Parathyroid adenoma (tissue), 2 donors: ENCODE results near the gene ARHGAP10.

Experiments used
- H2AFZ ChIP-seq: fragments of 300-600 bp; sonication (generic); one replicate; pipeline ENCODE4 v1.7.0; 2017; ENCODE audit warnings: antibody characterized with exemption, mild to moderate bottlenecking
- H3K27ac ChIP-seq: fragments of 300-600 bp; sonication (generic); one replicate; pipeline ENCODE4 v1.7.0; 2017
- H3K27me3 ChIP-seq: fragments of 300-600 bp; sonication (generic); one replicate; pipeline ENCODE4 v1.7.0; 2017; ENCODE audit warnings: low read length; ENCODE audit not compliant: control insufficient read depth, insufficient read depth
- H3K36me3 ChIP-seq: fragments of 300-600 bp; sonication (generic); one replicate; pipeline ENCODE4 v1.7.0; 2017; ENCODE audit warnings: low read length; ENCODE audit not compliant: control insufficient read depth, insufficient read depth
- H3K4me1 ChIP-seq: fragments of 300-600 bp; sonication (generic); one replicate; pipeline ENCODE4 v1.7.0; 2017; ENCODE audit warnings: control low read depth
- H3K4me2 ChIP-seq: fragments of 300-600 bp; sonication (generic); one replicate; pipeline ENCODE4 v1.7.0; 2017; ENCODE audit warnings: low read length
- H3K4me3 ChIP-seq: fragments of 300-600 bp; sonication (generic); one replicate; pipeline ENCODE4 v1.7.0; 2017; ENCODE audit warnings: low read depth, low read length
- H3K79me2 ChIP-seq: fragments of 300-600 bp; sonication (generic); one replicate; pipeline ENCODE4 v1.7.0; 2017; ENCODE audit warnings: control low read depth
- H3K9ac ChIP-seq: fragments of 300-600 bp; sonication (generic); one replicate; pipeline ENCODE4 v1.7.0; 2017; ENCODE audit warnings: mild to moderate bottlenecking
- H3K9me3 ChIP-seq: fragments of 300-600 bp; sonication (generic); one replicate; pipeline ENCODE4 v1.7.0; 2017; ENCODE audit warnings: low read length; ENCODE audit not compliant: control insufficient read depth
- TF ChIP-seq, protein P1 (sequence below): fragments of 300-600 bp; sonication (generic); IDR thresholded peaks from one replicate; pipeline ENCODE4 v1.7.0; 2017; ENCODE audit warnings: antibody characterized with exemption, mild to moderate bottlenecking
- donor health status: primary hyperparathyroidism.

The ARHGAP10 gene

DNA sequence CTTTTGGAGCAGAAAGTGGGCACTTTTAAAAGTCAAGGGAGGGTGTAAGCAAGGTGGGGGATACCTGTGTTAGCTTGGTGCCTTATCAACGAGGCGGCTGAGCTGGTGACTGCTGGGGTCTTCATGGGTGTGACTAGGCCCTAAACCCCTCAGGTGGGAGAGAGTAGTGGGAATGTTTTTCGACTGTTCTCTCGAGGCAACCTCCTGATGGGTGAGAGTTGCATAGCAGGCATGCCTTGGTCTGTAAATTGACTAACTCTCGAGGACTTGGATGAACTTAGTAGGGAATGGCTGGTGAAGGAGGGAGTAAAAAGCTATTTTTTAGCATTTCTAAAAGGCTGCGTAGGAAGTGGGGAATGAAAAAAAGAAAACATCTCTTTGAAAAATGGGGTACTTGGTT is 80.0 kb downstream of the ARHGAP10 start:
- Histone ChIP-seq H3K4me3 (no peak overlapping the region), H3K27me3 (no peaks in the 10 kb centered on the region), H3K4me2 (no peak overlapping the region), H3K9me3 (no peaks in the 10 kb centered on the region), H3K36me3 (no peaks in the 10 kb centered on the region), H2AFZ (no peak overlapping the region), H3K79me2 (peaks cover 3% of the 10 kb centered on the region), H3K27ac (no peak overlapping the region), H3K4me1 (no peaks in the 10 kb centered on the region), H3K9ac (no peak overlapping the region)
- TF ChIP-seq, protein P1, sequence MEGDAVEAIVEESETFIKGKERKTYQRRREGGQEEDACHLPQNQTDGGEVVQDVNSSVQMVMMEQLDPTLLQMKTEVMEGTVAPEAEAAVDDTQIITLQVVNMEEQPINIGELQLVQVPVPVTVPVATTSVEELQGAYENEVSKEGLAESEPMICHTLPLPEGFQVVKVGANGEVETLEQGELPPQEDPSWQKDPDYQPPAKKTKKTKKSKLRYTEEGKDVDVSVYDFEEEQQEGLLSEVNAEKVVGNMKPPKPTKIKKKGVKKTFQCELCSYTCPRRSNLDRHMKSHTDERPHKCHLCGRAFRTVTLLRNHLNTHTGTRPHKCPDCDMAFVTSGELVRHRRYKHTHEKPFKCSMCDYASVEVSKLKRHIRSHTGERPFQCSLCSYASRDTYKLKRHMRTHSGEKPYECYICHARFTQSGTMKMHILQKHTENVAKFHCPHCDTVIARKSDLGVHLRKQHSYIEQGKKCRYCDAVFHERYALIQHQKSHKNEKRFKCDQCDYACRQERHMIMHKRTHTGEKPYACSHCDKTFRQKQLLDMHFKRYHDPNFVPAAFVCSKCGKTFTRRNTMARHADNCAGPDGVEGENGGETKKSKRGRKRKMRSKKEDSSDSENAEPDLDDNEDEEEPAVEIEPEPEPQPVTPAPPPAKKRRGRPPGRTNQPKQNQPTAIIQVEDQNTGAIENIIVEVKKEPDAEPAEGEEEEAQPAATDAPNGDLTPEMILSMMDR, result no peak

DNA sequence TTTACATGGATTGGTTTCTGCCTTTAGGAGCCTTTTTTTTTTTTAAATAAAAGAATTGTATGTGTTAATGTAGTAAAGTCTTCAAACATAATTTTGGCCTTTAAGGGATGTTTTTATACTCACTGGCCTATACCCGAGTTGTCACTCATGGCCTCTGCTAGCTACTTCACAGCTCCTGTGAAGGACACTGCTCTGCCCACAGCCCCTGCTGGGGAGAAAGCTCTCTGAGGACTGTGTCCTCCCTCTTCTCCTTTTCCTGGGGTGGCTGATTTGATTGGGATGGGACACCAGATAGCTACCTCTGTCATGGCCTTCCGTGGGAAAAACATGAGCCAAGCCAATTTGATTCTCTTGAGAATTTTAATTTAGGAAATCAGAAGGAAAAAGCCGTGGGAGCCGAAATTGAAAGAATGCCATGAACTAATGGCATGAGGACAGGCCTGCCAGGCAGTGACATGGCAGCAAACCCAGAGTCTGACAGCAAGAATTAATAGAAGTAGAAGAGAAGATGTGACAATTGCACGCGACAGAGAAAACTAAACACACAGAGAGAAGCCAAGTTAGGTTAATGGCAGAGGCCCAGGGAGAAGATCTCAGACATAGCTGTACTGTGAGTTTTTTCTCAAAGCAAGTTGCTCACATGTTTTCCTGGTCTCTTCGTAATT is 81.4 kb downstream of the ARHGAP10 start:
- Histone ChIP-seq H3K4me3 (no peak overlapping the region), H3K36me3 (no peaks in the 10 kb centered on the region), H3K9ac (no peak overlapping the region), H3K79me2 (no peaks in the 10 kb centered on the region), H3K27me3 (no peaks in the 10 kb centered on the region), H3K9me3 (no peaks in the 10 kb centered on the region), H3K4me1 (no peaks in the 10 kb centered on the region), H2AFZ (no peak overlapping the region), H3K27ac (no peak overlapping the region), H3K4me2 (no peak overlapping the region)
- TF ChIP-seq, protein P1, result no peak

DNA sequence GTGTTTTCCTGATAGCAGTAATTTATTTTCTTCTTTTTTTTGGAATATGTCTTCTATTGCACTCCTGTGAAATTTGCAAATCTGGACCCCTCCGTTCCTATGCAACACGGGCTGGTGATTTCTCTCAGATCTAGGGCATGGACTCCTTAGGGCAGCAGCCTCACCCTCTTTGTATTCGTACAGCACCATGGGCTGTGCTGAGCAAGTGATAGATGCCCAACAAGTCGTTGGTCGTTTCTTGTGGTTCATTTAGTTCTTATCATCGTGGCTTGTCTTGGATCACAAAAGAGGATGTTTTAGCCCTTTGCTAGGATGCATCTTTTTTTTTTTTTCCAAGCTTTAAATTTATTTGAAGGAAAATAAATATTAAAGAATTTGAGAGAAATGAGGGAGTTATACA is 82.1 kb downstream of the ARHGAP10 start:
- Histone ChIP-seq H3K36me3 (no peaks in the 10 kb centered on the region), H3K9ac (no peak overlapping the region), H3K4me1 (no peaks in the 10 kb centered on the region), H3K4me2 (no peak overlapping the region), H3K4me3 (no peak overlapping the region), H2AFZ (no peak overlapping the region), H3K27ac (no peak overlapping the region), H3K9me3 (no peaks in the 10 kb centered on the region), H3K27me3 (no peaks in the 10 kb centered on the region), H3K79me2 (no peaks in the 10 kb centered on the region)
- TF ChIP-seq, protein P1, result no peak

DNA sequence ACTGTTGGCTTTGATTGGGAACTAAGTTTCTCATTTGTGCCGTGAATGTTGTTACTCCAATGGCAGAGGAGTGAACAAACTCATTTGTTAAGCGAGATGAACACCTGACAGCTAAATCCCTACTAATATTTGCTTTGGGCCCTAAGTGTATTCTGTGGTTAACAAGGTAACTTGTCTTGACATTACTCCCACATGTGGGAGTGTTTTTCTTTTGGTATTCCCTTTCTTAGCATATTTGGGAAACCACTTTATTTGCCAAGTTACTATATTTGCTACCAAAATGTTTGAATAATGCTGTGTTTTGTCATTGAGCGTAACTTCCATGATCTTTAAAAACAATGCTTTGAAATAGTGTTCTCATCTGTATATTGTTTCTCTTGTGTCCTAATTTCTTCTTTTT is 82.5 kb downstream of the ARHGAP10 start:
- H3K9me3 ChIP-seq, result no peaks in the 10 kb centered on the region
- H3K27me3 ChIP-seq, result no peaks in the 10 kb centered on the region
- H3K4me2 ChIP-seq, result no peak overlapping the region
- H3K79me2 ChIP-seq, result no peaks in the 10 kb centered on the region
- no peak overlapping the region for H3K27ac ChIP-seq
- TF ChIP-seq, protein P1, result no peak
- H3K36me3 ChIP-seq, result no peaks in the 10 kb centered on the region
- no peak overlapping the region for H3K4me3 ChIP-seq
- no peak overlapping the region for H3K9ac ChIP-seq
- H3K4me1 ChIP-seq, result no peaks in the 10 kb centered on the region
- H2AFZ ChIP-seq, result no peak overlapping the region

DNA sequence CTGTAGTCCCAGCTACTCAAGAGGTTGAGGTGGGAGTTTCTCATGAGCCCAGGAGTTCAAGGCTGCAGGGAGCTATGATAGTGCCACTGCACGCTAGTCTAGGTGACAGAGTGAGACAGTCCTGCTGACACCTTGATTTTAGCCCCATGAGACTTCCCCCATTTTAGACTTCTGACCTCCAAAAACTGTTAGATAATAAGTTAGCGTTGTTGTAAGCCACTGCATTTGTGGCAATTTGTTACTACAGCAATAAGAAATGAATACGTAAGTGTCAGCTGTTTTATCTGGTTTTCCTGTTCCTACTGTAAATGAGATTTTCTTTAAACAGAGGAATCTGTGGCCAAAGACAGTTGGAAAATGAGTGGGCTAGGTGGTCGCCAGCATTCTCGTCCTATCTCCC is 83.9 kb downstream of the ARHGAP10 start:
- H3K4me1 ChIP-seq, result no peaks in the 10 kb centered on the region
- H3K27ac ChIP-seq, result no peak overlapping the region

More for the DNA sequence above, 83.9 kb downstream of the ARHGAP10 start:
- H3K4me3 ChIP-seq, result no peak overlapping the region
- H3K79me2 ChIP-seq, result no peaks in the 10 kb centered on the region
- H3K36me3 ChIP-seq, result no peaks in the 10 kb centered on the region
- H3K4me2 ChIP-seq, result no peak overlapping the region
- H3K9me3 ChIP-seq, result no peaks in the 10 kb centered on the region
- no peaks in the 10 kb centered on the region for H3K27me3 ChIP-seq
- TF ChIP-seq, protein P1, result no peak
- no peak overlapping the region for H3K9ac ChIP-seq
- H2AFZ ChIP-seq, result no peak overlapping the region
